Glomerular visceral epithelial cell (primary cell): ENCODE measurements around the gene TRABD.

Experiments
- DNase-seq: peaks from one replicate; pipeline ENCODE4 v3.0.0-alpha.2; 2016; ENCODE audit errors: extremely low spot score

The TRABD gene

GRCh38 chr22:50238755-50239154 lies 53.0 kb downstream of the TRABD start:
- no peak for DNase-seq

- DNase-seq = no peak
Observed at GRCh38 chr22:50242406-50242949, 56.8 kb downstream of the TRABD start.

- no peak for DNase-seq
Observed at GRCh38 chr22:50243685-50244419, 58.1 kb downstream of the TRABD start.

- DNase-seq = peak; percentile 83
Observed at GRCh38 chr22:50244420-50245213, 58.9 kb downstream of the TRABD start, which contains the start of gene TUBGCP6. Gene TUBGCP6 (minus strand): TSS chr22:50245023. CDS start chr22:50244459, 564 bp downstream.

- peak; percentile 31 for DNase-seq
Observed at GRCh38 chr22:50245214-50246072, 59.7 kb downstream of the TRABD start.

GRCh38 chr22:50246242-50247175 lies 60.8 kb downstream of the TRABD start:
- no peak for DNase-seq

- DNase-seq = no peak
Observed at GRCh38 chr22:50247748-50248147, 62.0 kb downstream of the TRABD start.

GRCh38 chr22:50248196-50249081 lies 62.7 kb downstream of the TRABD start:
- DNase-seq = no peak
